Left lobe of liver (tissue), 2 donors: ENCODE measurements around the gene SEC63. TPM values are rescaled to one million over a fixed set of nuclear protein-coding genes. Genes with fewer than 3 reads are reported as not detected.
"Not testable (repeated sequence)": the region's sequence is repeated elsewhere in the genome, so short reads cannot be mapped to it uniquely, and the experiment has no call there.

Experiments used
- ATAC-seq: fragments of 200-7000 bp; cut with Tn5 transposase; one replicate; pipeline ENCODE4 v1.9.1; 2020; ENCODE audit warnings: mild to moderate bottlenecking, moderate library complexity
- DNase-seq: peaks from one replicate; pipeline ENCODE4 v3.0.0-alpha.2; 2020; ENCODE audit warnings: low spot score
- total RNA-seq: library from RNA; stranded (reverse); gene quantifications from one replicate; pipeline ENCODE4 v1.2.1, GENCODE V29; 2021
- donor health status: DM: no; HTN: no; CAD: no; lungs with moderate emphysema.
- donor health status: DM: no; HTN: yes; CAD: no.

SEC63 gene, protein sequence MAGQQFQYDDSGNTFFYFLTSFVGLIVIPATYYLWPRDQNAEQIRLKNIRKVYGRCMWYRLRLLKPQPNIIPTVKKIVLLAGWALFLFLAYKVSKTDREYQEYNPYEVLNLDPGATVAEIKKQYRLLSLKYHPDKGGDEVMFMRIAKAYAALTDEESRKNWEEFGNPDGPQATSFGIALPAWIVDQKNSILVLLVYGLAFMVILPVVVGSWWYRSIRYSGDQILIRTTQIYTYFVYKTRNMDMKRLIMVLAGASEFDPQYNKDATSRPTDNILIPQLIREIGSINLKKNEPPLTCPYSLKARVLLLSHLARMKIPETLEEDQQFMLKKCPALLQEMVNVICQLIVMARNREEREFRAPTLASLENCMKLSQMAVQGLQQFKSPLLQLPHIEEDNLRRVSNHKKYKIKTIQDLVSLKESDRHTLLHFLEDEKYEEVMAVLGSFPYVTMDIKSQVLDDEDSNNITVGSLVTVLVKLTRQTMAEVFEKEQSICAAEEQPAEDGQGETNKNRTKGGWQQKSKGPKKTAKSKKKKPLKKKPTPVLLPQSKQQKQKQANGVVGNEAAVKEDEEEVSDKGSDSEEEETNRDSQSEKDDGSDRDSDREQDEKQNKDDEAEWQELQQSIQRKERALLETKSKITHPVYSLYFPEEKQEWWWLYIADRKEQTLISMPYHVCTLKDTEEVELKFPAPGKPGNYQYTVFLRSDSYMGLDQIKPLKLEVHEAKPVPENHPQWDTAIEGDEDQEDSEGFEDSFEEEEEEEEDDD
- 77.3 TPM for total RNA-seq

DNA sequence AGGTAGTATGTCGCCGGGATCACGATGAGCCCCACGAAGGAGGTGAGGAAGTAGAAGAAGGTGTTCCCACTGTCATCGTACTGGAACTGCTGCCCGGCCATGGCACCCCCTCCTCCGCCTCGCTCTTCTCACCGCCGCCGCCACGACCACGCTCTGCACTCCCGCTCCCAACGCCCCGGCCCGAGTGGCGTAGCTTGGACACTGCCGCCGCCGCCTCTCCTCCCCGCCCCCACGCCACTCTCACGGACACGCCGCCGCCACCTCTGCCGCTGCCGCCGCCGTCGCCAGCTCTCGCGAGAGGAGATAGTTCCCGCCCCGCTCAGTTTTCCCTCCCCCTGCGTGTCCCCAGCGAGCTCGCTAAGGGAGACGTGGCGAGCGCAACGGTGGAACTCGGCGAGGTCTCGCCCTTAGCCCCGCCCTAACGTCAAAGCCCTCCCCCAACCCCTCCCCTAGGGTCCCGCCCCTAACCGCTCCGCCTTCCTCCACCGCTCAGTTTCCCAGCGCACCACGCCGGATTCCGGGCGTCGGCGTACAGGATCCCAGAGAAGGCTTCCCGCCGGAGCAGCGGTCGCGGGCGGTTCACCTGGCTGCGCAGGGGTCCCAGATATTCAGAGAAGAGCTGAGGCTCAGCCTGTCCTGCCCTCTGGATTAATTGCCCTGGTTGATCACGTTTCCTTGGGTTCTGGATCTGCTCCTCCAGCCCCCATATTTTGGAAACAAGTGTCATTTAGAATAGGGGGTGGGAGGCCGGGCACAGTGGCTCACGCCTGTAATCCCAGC is at the start of gene SEC63:
Gene SEC63, minus strand, starts transcription at position 300 of the 780 bp plus-strand sequence. Its CDS starts 199 bp downstream, at position 101.
- peak; percentile 95 for ATAC-seq
- peak; percentile 99 for DNase-seq

DNA sequence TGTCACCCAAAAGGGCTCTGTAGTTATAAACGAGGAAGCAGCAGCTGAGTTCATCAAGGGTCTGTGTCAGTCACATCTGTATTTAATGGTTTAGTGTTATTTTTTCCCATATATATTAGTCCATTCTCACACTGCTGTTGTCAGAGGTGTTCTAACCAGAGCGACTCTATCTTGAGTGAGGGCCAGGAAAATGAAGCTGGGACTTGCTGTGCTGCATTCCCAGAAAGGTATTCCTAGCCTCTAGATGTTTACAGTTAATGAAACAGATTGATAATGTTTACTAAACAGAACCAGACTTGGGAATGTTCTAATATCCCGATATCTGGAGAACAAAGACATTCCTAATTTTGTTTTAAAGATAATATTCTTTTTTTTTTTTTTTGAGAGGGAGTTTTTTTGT is 48.0 kb upstream of the SEC63 start:
- DNase-seq (no peak), ATAC-seq (no peak)

DNA sequence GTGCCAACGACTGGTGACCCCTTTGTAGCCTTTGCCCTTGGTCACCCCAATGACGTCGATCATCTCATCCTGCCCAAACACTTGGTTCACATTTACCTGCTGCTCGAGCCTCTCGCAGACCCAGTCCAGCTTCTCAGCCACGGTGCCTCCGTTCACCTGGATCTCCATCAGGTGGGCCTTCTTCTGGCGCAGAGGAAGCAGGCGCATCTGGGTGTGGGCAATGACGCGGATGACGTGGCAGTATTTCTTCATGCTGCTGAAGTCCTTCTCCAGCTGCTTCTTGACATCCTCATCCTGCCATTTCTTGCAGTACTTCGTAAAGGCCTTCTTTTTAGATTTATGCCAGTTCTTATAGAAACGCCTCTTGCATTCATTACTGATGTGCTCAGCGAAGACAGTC is 46.9 kb upstream of the SEC63 start:
- ATAC-seq: no peak
- DNase-seq: no peak

DNA sequence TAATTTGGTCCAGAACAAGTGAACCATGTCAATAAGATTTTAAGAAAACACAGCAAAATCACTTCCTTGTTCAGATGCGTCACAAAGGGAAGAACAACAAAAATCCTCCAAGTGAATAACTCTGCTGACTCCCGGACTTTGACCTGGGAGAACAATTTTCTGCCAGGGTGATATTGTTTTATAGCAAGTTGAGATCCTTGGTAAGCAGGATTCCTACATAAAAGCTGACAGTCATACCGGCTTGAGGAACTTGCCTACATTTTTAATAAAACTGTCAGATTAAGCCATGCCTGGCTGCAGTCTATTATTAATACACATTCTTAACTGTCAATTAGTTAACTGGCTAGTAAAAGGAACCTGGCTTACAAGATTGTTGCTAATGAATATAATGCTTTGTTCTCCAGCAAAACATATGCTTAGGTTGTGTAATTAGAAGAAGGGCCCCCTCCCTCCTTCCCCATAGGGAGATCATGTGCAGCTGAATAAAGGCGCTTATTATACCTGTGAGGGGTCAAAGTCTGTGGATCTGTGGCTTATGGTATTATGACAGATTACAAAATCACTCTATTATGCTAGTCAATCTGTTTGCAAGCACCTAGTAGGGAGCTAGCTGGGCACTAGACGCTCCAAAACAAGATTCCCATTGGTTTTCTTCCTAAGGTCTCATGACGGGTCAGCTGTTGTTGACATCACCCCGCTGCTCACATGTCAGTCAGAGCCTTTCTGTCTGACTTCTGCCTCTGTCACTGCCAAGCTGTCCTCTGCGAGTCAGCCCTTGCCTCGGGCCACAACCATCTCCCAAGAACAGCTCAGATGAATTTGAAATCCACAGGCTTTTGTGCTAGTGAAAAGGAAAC is 44.6 kb upstream of the SEC63 start:
- peak; percentile 57 for ATAC-seq
- no peak for DNase-seq

DNA sequence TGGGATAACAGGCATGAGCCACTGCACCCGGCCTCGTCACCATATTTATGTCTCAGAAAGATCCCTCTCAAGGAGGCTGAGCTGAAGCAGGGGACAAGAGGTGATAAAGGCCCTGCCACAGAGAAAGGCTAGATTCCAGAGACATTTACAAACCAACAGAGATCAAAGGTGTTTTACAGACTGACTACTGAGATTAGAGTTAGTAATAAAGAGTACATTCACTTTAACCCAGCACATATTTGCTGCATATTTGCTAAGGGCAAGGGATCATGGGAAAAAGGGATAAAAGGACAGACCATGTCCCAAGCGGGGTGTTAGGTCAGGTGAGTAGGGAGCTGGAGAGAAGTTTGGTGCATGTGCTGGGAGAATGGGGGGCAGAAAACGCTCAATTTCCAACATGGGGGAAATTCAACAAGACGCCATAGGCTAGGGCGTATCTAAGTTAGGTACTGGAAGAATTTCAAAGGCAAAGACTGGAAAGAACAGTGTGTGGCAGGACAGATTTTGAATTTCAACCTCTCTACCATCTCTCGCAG is 43.8 kb upstream of the SEC63 start:
- ATAC-seq: no peak
- DNase-seq: no peak

DNA sequence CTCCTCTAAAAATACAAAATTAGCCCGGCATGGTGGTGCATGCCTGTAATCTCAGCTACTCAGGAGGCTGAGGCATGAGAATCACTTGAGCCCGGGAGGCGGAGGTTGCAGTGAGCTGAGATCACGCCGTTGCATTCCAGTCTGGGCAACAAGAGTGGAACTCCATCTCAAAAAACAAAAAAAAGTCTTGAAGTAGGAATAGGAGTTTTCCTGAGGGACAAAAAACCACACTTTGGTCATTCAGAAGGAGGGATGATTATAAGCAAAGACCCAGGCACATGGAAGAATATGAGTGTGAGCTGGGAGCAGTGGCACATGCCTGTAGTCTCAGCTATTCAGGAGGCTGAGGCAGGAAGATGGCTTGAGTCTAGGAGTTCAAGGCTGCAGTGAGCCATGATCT is 42.3 kb upstream of the SEC63 start:
- not testable (repeated sequence) for ATAC-seq, DNase-seq

DNA sequence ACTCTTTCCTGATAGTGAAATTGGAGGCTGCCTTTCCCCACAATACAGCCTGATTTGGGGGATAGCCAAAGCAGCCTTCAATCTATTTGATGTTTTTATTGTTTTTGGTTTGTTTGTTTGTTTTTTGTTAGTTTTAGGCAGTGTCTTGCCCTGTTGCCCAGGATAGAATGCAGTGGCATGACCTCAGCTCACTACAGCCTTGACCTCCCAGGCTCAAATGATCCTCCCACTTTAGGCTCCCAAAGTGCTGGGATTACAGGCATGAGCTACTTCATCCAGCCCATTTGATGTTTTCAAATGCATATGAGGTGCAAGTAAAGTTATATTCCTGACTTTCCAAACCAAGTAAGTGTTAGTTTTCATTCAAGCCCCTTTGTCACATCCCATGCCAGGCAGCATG is 41.3 kb upstream of the SEC63 start:
- ATAC-seq (no peak), DNase-seq (no peak)

DNA sequence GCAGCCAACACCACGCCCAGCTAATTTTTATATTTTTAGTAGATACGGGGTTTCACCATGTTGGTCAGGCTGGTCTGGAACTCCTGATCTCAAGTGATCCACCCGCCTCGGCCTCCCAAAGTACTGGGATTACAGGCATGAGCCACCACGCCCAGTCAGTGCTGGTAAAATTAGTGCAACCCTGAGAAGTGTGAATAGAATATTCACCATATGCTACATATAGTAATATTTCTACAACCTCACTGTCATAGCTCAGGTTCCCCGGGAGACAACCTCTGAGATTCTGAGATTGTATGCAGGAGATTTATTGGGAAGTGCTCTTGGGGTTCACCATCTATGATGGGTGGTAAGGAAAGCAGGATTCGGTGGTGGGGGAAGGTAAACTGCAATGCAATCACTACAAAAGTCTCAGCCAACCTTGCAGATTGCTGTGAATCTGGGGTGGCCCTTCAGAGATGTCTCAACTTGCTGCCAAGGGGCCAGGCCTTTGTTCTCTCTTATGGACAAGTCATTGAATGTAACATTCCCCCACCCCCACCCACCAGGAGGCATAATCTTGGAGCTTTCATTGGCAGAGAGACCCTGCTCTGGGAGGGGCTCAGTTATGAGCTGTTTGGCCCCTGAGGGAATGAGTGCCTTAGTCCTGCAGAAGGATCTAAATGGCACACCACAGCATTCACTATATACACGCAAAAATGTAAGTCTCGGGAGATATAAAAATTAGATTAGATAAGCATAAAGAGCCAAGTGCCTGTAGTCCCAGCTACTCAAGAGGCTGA is 34.0 kb upstream of the SEC63 start:
- ATAC-seq (no peak), DNase-seq (no peak)

DNA sequence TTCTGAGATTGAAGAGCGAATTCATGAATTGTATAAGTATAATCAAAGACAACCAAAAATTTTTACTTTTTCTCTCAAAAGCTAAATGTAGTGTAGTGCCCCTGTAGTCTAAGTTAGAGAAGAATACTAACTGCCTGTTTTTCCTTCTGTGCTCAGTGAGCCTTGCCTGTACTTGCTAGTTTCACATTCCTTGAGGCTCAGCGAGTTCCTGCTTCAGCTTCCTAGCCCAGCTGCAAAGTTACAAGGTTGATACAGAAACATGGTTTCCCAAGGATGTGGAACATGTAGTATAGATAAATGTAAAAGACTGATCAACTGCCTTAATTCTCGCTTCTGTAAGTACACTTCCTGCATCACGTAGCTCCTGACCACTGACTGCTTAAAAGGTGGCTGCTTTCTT is 33.1 kb upstream of the SEC63 start:
- DNase-seq: no peak
- no peak for ATAC-seq

DNA sequence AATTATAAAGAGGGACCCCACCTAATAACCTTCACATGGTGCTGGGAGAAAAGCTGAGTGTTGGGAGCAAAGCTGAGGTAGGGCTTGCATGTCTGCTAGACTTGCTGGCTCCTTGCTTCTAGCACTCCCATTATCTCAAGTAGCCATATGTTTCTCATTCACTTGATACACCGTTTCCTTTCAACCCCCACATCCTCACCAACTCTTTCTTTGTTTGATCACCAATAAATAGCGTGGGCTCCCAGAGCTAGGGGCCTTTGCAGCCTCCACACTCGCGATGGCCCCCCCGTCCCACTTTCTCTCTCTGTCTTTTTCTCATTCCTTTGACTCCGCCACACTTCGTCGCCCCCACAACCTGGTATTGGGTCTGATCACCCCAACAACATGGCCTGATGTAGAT is 32.6 kb upstream of the SEC63 start:
- not testable (repeated sequence) for DNase-seq, ATAC-seq

DNA sequence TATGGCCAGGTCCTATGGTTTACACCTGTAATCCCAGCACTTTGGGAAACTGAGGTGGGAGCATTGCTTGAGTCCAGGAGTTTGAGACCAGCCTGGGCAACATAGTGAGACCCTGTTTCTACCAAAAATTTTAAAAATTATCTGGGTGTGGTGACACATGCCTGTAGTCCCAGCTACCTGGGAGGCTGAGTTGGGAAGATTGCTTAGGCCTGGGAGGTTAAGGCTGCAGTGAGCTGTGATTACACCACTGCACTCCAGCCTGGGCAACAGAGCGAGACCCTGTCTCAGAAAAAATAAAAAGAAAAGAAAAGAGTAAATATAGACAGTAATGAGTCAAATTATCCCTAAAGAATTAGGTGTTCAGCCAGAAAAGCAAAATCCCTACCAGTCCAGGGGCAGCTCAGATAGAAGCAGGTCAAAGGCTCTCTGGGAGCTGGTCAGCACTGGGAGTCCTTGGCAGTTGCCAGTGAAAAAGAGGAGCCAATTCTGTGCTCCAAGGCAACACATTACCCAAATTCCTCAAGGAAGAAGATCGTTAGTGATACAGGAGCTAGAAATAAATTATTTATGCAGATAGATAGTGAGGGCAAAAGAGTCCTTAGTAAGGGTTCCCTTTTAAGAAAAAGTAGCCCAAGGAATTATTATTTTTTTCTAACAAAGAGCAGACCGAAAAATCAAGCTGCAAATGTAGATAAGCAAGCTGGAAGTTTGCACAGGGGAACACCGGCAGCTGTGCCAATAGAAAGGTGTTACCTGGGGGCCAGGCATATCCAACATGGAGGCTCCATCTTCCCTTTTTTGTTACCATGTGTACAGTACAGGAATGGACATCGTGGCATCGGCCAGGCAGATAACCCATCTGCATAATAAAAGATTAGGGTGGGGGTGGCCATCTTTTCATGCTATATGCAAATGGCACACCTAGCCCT is 31.4 kb upstream of the SEC63 start:
- ATAC-seq (peak; percentile 86), DNase-seq (no peak)

DNA sequence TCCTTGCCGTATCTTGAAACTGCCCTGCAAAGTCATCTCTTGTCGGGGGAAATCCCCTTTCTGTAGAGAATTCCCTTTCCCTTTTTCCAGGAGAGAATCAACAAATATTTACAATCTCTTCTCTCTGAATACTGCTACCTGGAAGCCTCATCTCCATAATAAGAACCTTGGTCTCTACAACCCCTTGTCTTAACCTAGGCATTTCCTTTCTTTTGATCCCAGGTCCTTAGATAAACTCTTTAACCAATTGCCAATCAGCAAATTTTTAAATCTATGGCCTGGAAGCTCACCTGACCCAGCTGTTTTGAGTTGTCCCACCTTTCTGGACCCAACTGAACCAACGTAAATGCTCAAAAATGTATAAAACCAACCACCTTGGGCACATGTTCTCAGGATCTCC is 30.6 kb upstream of the SEC63 start:
- no peak for ATAC-seq
- no peak for DNase-seq

DNA sequence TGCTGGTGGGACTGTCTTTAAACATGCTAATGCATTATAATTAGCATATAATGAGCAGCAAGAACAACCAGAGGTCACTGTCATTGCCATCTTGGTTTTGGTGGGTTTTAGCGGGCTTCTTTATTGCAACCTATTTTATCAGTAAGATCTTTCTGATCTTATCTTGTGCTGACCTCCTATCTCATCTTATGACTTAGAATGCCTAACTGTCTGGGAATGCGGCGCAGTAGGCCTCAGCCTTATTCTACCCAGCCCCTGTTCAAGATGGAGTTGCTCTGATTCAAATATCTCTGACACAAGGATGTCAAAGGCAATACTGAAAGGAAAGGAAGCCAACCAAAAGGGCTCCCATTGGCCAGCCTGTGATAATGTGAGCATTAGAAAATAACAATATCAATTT is 29.8 kb upstream of the SEC63 start:
- DNase-seq: no peak
- no peak for ATAC-seq

DNA sequence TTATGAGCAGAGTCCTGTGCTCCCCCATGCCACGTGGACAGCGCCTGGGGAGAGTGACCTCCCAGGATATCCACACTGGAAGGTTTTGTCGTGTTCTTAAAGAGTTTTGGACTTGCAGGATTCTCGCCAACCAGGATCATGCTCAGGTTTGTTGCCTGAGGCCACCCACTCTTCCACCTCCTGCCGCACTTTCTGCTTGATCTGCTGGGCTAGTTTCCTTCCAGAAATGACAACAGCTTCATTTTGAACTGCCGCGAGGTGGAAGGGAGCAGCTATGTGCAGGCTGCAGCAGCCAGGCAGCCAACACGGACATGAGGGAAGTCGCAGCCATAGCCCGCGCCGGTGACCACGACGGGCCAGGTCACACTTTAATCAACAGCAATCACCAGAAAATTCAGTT is 27.7 kb upstream of the SEC63 start:
- ATAC-seq: no peak
- DNase-seq: no peak

DNA sequence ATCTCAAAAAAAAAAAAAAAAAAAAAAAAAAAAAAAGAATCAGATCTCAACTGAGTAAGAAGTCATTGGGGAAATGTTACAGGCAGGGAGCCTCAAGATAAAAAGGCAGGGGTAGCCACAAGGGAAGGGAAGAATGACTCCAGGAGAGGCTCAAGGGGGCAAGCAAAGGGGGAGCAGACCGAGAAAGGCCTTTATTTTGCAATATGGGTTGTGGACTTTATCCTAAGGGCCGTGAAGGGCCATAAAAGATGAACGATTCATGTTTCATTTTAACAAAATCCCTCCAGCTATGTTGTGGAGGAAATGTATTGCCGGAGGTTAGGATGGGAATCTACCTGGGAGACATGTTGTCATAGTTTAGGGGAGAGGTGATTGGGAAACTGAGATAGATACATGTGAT is 25.8 kb upstream of the SEC63 start:
- ATAC-seq (no peak), DNase-seq (no peak)

DNA sequence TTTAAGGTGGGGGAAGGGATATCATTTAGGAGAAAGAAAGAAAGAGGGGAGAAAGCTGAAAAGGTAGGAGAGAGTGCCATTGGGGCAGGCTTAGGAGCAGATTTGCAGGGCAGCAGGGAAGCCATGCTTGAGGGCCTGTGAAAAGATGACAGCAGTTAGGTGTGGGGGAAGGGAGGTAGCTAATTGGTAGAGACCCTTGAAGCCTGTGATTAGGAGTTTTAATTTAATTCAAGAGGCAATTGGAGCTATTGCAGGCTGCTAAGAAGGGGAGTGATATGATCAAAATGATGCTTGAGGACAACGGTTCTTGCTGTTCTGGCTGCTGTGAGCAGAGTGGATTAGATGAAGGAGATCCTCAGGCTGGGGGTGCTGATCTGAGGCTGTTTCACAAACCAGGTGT is 24.5 kb upstream of the SEC63 start:
- ATAC-seq: no peak
- DNase-seq: no peak

DNA sequence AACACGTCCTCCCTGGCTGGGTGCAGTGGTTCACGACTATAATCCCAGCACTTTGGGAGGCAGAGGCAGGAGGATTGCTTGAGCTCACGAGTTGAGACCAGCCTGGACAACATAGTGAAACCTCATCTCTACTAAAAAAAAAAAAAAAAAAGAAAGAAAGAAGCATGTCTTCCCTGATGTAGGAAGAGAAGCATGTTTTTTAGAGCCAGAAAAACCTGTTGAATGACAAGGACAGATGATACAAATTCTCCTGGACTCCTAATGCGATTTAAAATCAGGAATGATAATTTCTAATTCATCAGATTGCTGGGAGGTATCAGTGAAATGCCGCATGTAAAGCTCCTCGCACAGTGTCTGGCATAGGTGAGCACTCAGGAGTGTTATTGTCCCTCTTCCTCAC is 23.7 kb upstream of the SEC63 start:
- ATAC-seq: no peak

DNA sequence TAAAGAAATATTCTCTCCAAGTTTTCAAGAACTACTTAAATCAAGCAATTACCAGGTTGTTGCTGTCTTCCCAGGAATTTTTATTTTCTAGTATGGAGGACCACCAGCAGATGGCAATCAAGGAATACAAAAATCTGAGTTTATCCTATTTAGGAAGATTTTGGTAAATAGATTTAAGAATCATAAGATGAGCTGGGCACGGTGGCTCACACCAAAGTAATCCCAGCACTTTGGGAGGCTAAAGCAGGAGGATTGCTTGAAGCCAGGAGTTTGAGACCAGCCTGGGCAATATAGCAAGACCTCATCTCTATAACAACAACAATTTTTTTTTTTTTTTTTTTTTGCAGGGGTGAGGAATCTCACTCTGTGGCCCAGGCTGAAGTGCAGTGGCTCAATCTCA is 19.3 kb upstream of the SEC63 start:
- DNase-seq (no peak), ATAC-seq (peak; percentile 56)

More for the DNA sequence above, 23.7 kb upstream of the SEC63 start:
- no peak for DNase-seq
